RWPE1 (cell line): Measurements from ENCODE around the gene RICTOR.
A peak's percentile ranks its signal among the peaks of the same experiment; 100 is the strongest.

Experiments used
- CTCF ChIA-PET: fragments of 350-600 bp; sonication (Branson Sonifier 250); formaldehyde crosslinking; extraction: SDS; loops from one replicate; lab custom pipeline; 2021; lab: Yijun Ruan, JAX
- POLR2A ChIA-PET: fragments of 400-600 bp; formaldehyde crosslinking; extraction: SDS; loops from one replicate; lab custom pipeline; 2020; ENCODE audit warnings: antibody characterized with exemption; ENCODE audit not compliant: low non-redundant PET; lab: Yijun Ruan, JAX
- DNase-seq: peaks from one replicate; pipeline ENCODE4 v3.0.0; 2012; ENCODE audit warnings: low spot score
- H3K27ac ChIP-seq: fragments of 450-650 bp; 2 replicates; pipeline ENCODE4 v1.5.1; 2017
- CTCF ChIP-seq: fragments of 450-650 bp; conservative IDR thresholded peaks from 2 replicates; pipeline ENCODE4 v1.5.1; 2017; ENCODE audit warnings: low read depth, mild to moderate bottlenecking

The RICTOR gene

GRCh38 chr5:39108987-39109386 lies 34.8 kb upstream of the RICTOR start:
- TF ChIP-seq CTCF, result no peak
- H3K27ac ChIP-seq, result no peak overlapping the region
- DNase-seq, result no peak
- ChIA-PET POLR2A (no interaction called here), CTCF (no interaction called here)

DNA sequence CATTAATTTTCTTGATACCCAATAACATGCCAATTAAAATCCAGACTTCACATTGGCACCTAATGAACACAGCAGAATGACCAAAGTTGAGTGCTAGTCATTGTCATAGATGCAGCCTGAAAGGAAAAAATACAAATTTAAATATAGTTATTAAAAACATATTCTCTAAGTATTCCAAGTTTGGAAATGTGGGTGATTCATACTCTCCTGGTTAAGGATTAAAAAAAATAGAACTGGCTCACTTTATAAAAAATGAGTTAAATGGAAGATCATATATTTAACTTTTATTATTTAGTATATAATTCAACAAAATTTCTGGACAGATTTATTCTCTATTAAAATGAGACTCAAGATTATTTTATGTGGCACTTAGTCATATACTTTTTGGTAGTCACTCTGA lies 33.2 kb upstream of the RICTOR start:
- no peak for DNase-seq
- TF ChIP-seq CTCF, result no peak
- ChIA-PET CTCF (no interaction called here), POLR2A (no interaction called here)
- H3K27ac ChIP-seq, result no peak overlapping the region

DNA sequence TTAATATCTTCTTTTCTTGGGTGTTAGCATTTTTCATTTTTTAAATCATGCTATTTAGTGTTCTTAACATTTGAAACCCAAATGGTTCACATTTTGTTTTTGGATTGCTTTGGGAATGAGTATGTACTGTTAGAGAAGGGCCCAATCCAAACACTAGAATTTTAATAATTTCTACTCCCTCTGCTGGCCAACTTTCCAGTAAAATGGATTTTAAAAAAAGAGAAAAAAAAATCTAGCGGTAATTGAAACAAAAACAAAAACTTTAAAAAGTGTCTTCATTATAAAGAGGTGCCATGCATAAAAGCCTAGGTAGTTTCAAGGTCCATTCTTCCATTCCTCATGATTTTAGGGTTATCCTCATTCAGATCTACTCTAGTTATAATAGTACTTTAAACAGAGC lies 32.1 kb upstream of the RICTOR start:
- TF ChIP-seq CTCF, result peak; percentile 55
- DNase-seq, result no peak
- ChIA-PET POLR2A (no interaction called here), CTCF (no interaction called here)
- H3K27ac ChIP-seq, result no peak overlapping the region

GRCh38 chr5:39104221-39104620 lies 30.0 kb upstream of the RICTOR start:
- no peak for TF ChIP-seq CTCF
- POLR2A ChIA-PET, result no interaction called here
- no peak for DNase-seq
- H3K27ac ChIP-seq, result no peak overlapping the region
- CTCF ChIA-PET, result interaction anchor here (0.6 kb wide), 2 partner anchors 15 to 110 kb away, joined by 3 to 4 read pairs; no protein-coding TSS in a partner anchor

GRCh38 chr5:39102684-39103155 lies 28.5 kb upstream of the RICTOR start:
- peak overlapping the region; percentile 59; the same call in 1 of the 2 replicates for H3K27ac ChIP-seq
- POLR2A ChIA-PET, result no interaction called here
- peak; percentile 42 for DNase-seq
- no peak for TF ChIP-seq CTCF
- CTCF ChIA-PET, result interaction anchor here (0.6 kb wide), 1 partner anchor 26 kb away, joined by 3 read pairs; no protein-coding TSS in a partner anchor

- no peak for TF ChIP-seq CTCF
- CTCF ChIA-PET, result interaction anchor here (0.6 to 0.7 kb wide), 3 partner anchors 106 to 524 kb away, joined by 3 to 4 read pairs (median 3); no protein-coding TSS in a partner anchor
- H3K27ac ChIP-seq, result peak overlapping the region; percentile 79
- peak; percentile 94 for DNase-seq
- POLR2A ChIA-PET, result no interaction called here
Observed at GRCh38 chr5:39100851-39101396, 26.7 kb upstream of the RICTOR start.
